Measurements from ENCODE around the gene MAPK6. TPM values are rescaled to one million over a fixed set of nuclear protein-coding genes. Genes with fewer than 3 reads are reported as not detected.
"Not testable (repeated sequence)": the region's sequence is repeated elsewhere in the genome, so short reads cannot be mapped to it uniquely, and the experiment has no call there.

MAPK6 gene
- total RNA-seq, 4 donors from 2014 or later, result 53.8 to 162 (median 69.2) TPM

DNA sequence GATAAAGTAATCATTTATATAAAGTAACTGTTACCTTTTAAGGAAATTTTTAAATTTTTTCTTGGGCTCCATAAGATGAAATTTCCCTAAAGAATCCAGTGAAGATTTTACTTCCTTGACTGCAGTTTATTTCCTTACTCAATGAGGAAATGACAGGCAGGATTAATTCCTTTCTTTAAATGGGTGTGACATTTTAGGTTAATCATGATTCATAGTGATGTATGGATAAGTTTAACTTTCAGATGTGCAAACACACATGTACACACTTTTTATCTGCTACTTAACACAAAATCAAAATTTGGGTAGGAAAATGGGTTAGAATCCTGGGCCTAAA lies 36.3 kb upstream of the MAPK6 start:
- Histone ChIP-seq H3K4me1 (peaks cover 0 to 27% (median 15%) of the 10 kb centered on the region in 3 donors), H3K36me3 (no peaks in the 10 kb centered on the region), H3K4me3 (no peak overlapping the region), H3K27me3 (no peaks in the 10 kb centered on the region), H3K9me3 (no peaks in the 10 kb centered on the region), H3K27ac (peak overlapping the region; percentile 75 to 85 (median 79))
- TF ChIP-seq POLR2A (IDR thresholded peaks at IDR 0.05), result no peak
- TF ChIP-seq, protein P1, sequence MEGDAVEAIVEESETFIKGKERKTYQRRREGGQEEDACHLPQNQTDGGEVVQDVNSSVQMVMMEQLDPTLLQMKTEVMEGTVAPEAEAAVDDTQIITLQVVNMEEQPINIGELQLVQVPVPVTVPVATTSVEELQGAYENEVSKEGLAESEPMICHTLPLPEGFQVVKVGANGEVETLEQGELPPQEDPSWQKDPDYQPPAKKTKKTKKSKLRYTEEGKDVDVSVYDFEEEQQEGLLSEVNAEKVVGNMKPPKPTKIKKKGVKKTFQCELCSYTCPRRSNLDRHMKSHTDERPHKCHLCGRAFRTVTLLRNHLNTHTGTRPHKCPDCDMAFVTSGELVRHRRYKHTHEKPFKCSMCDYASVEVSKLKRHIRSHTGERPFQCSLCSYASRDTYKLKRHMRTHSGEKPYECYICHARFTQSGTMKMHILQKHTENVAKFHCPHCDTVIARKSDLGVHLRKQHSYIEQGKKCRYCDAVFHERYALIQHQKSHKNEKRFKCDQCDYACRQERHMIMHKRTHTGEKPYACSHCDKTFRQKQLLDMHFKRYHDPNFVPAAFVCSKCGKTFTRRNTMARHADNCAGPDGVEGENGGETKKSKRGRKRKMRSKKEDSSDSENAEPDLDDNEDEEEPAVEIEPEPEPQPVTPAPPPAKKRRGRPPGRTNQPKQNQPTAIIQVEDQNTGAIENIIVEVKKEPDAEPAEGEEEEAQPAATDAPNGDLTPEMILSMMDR (IDR thresholded peaks at IDR 0.05), result no peak
- no peak for DNase-seq
- intact Hi-C loops (cut with DNase I), result loop anchor here (10.0 kb wide), 2 partner anchors 102 to 152 kb away; no protein-coding TSS in a partner anchor

DNA sequence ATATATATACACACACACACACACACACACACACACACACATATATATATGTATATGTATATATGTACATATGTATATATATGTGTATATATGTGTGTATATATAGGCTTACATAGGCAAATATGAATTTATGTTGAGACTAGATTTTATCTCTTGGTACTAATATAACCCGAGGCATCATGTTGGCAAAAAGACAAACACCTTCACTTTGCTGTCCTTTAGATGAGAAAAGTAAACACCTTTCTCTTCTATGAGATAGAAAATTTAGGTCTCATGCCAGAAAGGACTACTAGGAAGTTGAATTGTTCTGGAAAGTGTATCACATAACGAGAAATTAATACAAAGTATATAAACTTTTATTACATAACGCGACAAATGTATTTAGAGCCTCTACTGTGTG lies 27.9 kb upstream of the MAPK6 start:
- no peaks in the 10 kb centered on the region for H3K27me3 ChIP-seq
- H3K9me3 ChIP-seq, result no peaks in the 10 kb centered on the region
- no peaks in the 10 kb centered on the region for H3K36me3 ChIP-seq
- intact Hi-C loops (cut with DNase I), result no loop called here
- H3K27ac ChIP-seq, result no peak overlapping the region
- DNase-seq, result no peak
- WGBS, 2 donors, result 44 to 73% methylated on average over 4 of the region's 4 CpGs
- no peak overlapping the region for H3K4me3 ChIP-seq
- TF ChIP-seq, protein P1 (IDR thresholded peaks at IDR 0.05), result no peak
- no peak for TF ChIP-seq POLR2A (IDR thresholded peaks at IDR 0.05)
- peaks cover 0 to 36% (median 17%) of the 10 kb centered on the region in 3 donors for H3K4me1 ChIP-seq

- TF ChIP-seq, protein P1 (IDR thresholded peaks at IDR 0.05), result no peak
- no peak for TF ChIP-seq POLR2A (IDR thresholded peaks at IDR 0.05)
- no peak overlapping the region for H3K27ac ChIP-seq
- peaks cover 0 to 40% (median 17%) of the 10 kb centered on the region in 3 donors for H3K4me1 ChIP-seq
- H3K4me3 ChIP-seq, result no peak overlapping the region
- no peaks in the 10 kb centered on the region for H3K36me3 ChIP-seq
- no peaks in the 10 kb centered on the region for H3K27me3 ChIP-seq
- DNase-seq, result no peak
- 91 to 94% methylated on average over 1 of the region's 1 CpG for WGBS, 2 donors
- H3K9me3 ChIP-seq, result no peaks in the 10 kb centered on the region
- intact Hi-C loops (cut with DNase I), result no loop called here
These were observed 26.1 kb upstream of the MAPK6 start for GRCh38 chr15:51992953-51993352.

DNA sequence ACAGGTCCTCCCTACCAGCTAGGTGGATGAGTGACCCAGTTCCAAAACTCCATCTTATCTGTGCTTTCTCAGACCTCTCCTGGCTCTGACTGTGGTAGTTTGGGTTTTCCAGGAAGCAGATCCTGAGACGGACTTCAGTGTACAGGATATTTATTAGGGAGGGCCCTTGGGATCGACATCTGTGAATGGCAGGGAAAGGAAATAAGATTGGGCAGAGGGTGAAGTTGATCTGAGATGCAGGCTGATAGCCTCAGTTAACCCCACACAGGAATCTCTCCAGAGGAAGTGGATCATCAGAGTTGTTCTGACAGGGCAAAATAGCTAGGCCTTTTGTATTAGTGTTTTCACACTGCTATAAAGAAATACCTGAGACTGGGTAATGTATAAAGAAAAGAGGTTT lies 16.7 kb upstream of the MAPK6 start:
- Histone ChIP-seq H3K27me3 (no peaks in the 10 kb centered on the region), H3K4me3 (no peak overlapping the region), H3K27ac (no peak overlapping the region), H3K4me1 (peaks cover 15 to 36% (median 26%) of the 10 kb centered on the region in 3 donors), H3K9me3 (no peaks in the 10 kb centered on the region), H3K36me3 (no peaks in the 10 kb centered on the region)
- WGBS, 2 donors, result 83% methylated on average over 2 of the region's 2 CpGs
- intact Hi-C loops (cut with DNase I), result no loop called here
- DNase-seq, result no peak
- no peak for TF ChIP-seq POLR2A (IDR thresholded peaks at IDR 0.05)
- TF ChIP-seq, protein P1 (IDR thresholded peaks at IDR 0.05), result no peak

GRCh38 chr15:52003089-52003488 lies 15.9 kb upstream of the MAPK6 start:
- WGBS, 2 donors, result 71 to 91% methylated on average over 7 of the region's 7 CpGs
- H3K4me3 ChIP-seq; H3K9me3 ChIP-seq; H3K27ac ChIP-seq; H3K36me3 ChIP-seq; intact Hi-C loops (cut with DNase I); H3K27me3 ChIP-seq; DNase-seq: not testable (repeated sequence)
- peaks cover 19 to 44% (median 26%) of the 10 kb centered on the region in 3 donors for H3K4me1 ChIP-seq

- intact Hi-C loops (cut with DNase I), result no loop called here
- Histone ChIP-seq H3K36me3 (no peaks in the 10 kb centered on the region), H3K9me3 (no peaks in the 10 kb centered on the region), H3K27me3 (no peaks in the 10 kb centered on the region), H3K4me1 (peaks cover 21 to 50% (median 26%) of the 10 kb centered on the region in 3 donors), H3K4me3 (no peak overlapping the region), H3K27ac (peak overlapping the region in 3 of 4 donors; percentile 73 to 89 (median 87))
- TF ChIP-seq POLR2A (IDR thresholded peaks at IDR 0.05), result no peak
- TF ChIP-seq, protein P1 (IDR thresholded peaks at IDR 0.05), result no peak
- 33 to 60% methylated on average over 1 of the region's 1 CpG for WGBS, 2 donors
- no peak for DNase-seq
These were observed 15.3 kb upstream of the MAPK6 start for GRCh38 chr15:52003710-52004109.
